GM12874 (cell line): ENCODE results near the gene C6.

Experiments used
- CTCF ChIP-seq: IDR thresholded peaks from 2 replicates; pipeline ENCODE4 v1.5.1; 2011; ENCODE audit warnings: low read depth, mild to moderate bottlenecking, control low read depth, low read length, moderate library complexity; ENCODE audit not compliant: insufficient read depth

C6 gene

GRCh38 chr5:41218929-41219657 lies 5.8 kb upstream of the C6 start:
- no peak for TF ChIP-seq CTCF

GRCh38 chr5:41214182-41214581 lies 850 bp upstream of the C6 start:
- no peak for TF ChIP-seq CTCF

GRCh38 chr5:41212935-41213334 lies 397 bp downstream of the C6 start:
- TF ChIP-seq CTCF, result no peak

- no peak for TF ChIP-seq CTCF
Observed at GRCh38 chr5:41211417-41211816, 1.9 kb downstream of the C6 start.

GRCh38 chr5:41203033-41203432 lies 10.3 kb downstream of the C6 start:
- TF ChIP-seq CTCF, result no peak

- TF ChIP-seq CTCF, result no peak
Observed at GRCh38 chr5:41201082-41201772, 12.1 kb downstream of the C6 start.

GRCh38 chr5:41200506-41200905 lies 12.8 kb downstream of the C6 start:
- TF ChIP-seq CTCF, result no peak
